ENCODE measurements around the gene CFHR5.

The CFHR5 gene

DNA sequence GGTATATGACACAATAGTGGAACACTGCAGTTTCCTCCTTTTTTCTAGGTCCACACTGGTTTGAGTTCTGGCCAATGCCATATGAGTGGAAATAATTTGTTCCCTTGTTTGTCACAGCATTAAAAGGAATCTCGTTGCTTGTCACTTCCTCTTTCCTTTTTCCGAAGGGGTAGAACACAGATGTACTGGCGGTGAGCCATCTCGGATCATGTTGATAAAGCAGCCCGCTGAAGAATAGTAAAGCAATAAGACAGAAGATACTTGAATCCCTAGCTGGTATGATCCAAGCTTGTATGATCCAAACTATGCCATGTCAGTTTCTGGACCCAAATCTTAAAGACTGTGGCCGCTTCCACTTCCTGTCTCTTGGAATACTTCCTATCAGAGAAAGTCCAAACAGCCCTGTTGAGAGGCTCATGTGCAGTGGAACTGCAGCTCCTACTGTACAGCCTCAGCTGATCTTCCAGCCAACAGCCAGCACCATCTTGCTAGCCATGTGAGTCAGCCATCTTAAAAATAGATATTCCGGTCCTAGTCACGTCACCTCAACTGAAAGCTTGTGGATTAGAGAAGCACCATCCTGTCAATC, 40.3 kb downstream of the CFHR5 start:
- TF ChIP-seq ZNF292 (tag by site-specific recombination; IDR thresholded peaks at IDR 0.05; ENCODE audit: borderline replicate concordance, low read depth) (no peak), ZNF341 (tag by site-specific recombination; IDR thresholded peaks at IDR 0.05; ENCODE audit: low read depth) (no peak), ZNF785 (tag by site-specific recombination; IDR thresholded peaks at IDR 0.05) (no peak), ZNF37A (tag by site-specific recombination; IDR thresholded peaks at IDR 0.05) (no peak), ZNF521 (tag by site-specific recombination; IDR thresholded peaks at IDR 0.05) (no peak), ZXDB (tag by site-specific recombination; IDR thresholded peaks at IDR 0.05) (no peak), ZSCAN23 (tag by site-specific recombination; IDR thresholded peaks at IDR 0.05) (no peak)
- TF ChIP-seq, protein P1, sequence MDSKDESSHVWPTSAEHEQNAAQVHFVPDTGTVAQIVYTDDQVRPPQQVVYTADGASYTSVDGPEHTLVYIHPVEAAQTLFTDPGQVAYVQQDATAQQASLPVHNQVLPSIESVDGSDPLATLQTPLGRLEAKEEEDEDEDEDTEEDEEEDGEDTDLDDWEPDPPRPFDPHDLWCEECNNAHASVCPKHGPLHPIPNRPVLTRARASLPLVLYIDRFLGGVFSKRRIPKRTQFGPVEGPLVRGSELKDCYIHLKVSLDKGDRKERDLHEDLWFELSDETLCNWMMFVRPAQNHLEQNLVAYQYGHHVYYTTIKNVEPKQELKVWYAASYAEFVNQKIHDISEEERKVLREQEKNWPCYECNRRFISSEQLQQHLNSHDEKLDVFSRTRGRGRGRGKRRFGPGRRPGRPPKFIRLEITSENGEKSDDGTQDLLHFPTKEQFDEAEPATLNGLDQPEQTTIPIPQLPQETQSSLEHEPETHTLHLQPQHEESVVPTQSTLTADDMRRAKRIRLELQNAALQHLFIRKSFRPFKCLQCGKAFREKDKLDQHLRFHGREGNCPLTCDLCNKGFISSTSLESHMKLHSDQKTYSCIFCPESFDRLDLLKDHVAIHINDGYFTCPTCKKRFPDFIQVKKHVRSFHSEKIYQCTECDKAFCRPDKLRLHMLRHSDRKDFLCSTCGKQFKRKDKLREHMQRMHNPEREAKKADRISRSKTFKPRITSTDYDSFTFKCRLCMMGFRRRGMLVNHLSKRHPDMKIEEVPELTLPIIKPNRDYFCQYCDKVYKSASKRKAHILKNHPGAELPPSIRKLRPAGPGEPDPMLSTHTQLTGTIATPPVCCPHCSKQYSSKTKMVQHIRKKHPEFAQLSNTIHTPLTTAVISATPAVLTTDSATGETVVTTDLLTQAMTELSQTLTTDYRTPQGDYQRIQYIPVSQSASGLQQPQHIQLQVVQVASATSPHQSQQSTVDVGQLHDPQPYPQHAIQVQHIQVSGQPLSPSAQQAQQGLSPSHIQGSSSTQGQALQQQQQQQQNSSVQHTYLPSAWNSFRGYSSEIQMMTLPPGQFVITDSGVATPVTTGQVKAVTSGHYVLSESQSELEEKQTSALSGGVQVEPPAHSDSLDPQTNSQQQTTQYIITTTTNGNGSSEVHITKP (tag by site-specific recombination; IDR thresholded peaks at IDR 0.05): no peak
- TF ChIP-seq, protein P2, sequence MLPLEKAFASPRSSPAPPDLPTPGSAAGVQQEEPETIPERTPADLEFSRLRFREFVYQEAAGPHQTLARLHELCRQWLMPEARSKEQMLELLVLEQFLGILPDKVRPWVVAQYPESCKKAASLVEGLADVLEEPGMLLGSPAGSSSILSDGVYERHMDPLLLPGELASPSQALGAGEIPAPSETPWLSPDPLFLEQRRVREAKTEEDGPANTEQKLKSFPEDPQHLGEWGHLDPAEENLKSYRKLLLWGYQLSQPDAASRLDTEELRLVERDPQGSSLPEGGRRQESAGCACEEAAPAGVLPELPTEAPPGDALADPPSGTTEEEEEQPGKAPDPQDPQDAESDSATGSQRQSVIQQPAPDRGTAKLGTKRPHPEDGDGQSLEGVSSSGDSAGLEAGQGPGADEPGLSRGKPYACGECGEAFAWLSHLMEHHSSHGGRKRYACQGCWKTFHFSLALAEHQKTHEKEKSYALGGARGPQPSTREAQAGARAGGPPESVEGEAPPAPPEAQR (tag by site-specific recombination; IDR thresholded peaks at IDR 0.05): no peak
- TF ChIP-seq, protein P3, sequence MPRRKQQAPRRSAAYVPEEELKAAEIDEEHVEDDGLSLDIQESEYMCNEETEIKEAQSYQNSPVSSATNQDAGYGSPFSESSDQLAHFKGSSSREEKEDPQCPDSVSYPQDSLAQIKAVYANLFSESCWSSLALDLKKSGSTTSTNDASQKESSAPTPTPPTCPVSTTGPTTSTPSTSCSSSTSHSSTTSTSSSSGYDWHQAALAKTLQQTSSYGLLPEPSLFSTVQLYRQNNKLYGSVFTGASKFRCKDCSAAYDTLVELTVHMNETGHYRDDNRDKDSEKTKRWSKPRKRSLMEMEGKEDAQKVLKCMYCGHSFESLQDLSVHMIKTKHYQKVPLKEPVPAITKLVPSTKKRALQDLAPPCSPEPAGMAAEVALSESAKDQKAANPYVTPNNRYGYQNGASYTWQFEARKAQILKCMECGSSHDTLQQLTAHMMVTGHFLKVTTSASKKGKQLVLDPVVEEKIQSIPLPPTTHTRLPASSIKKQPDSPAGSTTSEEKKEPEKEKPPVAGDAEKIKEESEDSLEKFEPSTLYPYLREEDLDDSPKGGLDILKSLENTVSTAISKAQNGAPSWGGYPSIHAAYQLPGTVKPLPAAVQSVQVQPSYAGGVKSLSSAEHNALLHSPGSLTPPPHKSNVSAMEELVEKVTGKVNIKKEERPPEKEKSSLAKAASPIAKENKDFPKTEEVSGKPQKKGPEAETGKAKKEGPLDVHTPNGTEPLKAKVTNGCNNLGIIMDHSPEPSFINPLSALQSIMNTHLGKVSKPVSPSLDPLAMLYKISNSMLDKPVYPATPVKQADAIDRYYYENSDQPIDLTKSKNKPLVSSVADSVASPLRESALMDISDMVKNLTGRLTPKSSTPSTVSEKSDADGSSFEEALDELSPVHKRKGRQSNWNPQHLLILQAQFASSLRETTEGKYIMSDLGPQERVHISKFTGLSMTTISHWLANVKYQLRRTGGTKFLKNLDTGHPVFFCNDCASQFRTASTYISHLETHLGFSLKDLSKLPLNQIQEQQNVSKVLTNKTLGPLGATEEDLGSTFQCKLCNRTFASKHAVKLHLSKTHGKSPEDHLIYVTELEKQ (tag by site-specific recombination; IDR thresholded peaks at IDR 0.05; ENCODE audit: borderline replicate concordance): no peak
- TF ChIP-seq, protein P4, sequence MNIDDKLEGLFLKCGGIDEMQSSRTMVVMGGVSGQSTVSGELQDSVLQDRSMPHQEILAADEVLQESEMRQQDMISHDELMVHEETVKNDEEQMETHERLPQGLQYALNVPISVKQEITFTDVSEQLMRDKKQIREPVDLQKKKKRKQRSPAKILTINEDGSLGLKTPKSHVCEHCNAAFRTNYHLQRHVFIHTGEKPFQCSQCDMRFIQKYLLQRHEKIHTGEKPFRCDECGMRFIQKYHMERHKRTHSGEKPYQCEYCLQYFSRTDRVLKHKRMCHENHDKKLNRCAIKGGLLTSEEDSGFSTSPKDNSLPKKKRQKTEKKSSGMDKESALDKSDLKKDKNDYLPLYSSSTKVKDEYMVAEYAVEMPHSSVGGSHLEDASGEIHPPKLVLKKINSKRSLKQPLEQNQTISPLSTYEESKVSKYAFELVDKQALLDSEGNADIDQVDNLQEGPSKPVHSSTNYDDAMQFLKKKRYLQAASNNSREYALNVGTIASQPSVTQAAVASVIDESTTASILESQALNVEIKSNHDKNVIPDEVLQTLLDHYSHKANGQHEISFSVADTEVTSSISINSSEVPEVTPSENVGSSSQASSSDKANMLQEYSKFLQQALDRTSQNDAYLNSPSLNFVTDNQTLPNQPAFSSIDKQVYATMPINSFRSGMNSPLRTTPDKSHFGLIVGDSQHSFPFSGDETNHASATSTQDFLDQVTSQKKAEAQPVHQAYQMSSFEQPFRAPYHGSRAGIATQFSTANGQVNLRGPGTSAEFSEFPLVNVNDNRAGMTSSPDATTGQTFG (tag by site-specific recombination; IDR thresholded peaks at IDR 0.05; ENCODE audit: borderline replicate concordance): no peak
- TF ChIP-seq, protein P5, sequence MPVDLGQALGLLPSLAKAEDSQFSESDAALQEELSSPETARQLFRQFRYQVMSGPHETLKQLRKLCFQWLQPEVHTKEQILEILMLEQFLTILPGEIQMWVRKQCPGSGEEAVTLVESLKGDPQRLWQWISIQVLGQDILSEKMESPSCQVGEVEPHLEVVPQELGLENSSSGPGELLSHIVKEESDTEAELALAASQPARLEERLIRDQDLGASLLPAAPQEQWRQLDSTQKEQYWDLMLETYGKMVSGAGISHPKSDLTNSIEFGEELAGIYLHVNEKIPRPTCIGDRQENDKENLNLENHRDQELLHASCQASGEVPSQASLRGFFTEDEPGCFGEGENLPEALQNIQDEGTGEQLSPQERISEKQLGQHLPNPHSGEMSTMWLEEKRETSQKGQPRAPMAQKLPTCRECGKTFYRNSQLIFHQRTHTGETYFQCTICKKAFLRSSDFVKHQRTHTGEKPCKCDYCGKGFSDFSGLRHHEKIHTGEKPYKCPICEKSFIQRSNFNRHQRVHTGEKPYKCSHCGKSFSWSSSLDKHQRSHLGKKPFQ (tag by site-specific recombination; IDR thresholded peaks at IDR 0.05): no peak
- TF ChIP-seq, protein P6, sequence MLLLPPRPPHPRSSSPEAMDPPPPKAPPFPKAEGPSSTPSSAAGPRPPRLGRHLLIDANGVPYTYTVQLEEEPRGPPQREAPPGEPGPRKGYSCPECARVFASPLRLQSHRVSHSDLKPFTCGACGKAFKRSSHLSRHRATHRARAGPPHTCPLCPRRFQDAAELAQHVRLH (tag by site-specific recombination; IDR thresholded peaks at IDR 0.05): no peak
- ChIA-PET CTCF (interaction anchor here (0.6 to 0.7 kb wide), 2 partner anchors 57 to 614 kb away, joined by 3 read pairs; no protein-coding TSS in a partner anchor), POLR2A (no interaction called here)
- Histone ChIP-seq H3K36me3 (ENCODE audit: control insufficient read depth in 2 of 2, insufficient read depth in 1 of 2, low read length in 2 of 2) (no peaks in the 10 kb centered on the region), H3K4me3 (ENCODE audit: low read depth, low read length) (no peak overlapping the region), H3K4me1 (ENCODE audit: control insufficient read depth, insufficient read depth, low read length) (no peaks in the 10 kb centered on the region), H3K9me3 (ENCODE audit: control insufficient read depth, insufficient read depth, low read depth, low read length) (no peaks in the 10 kb centered on the region), H3K27ac (ENCODE audit: extremely low read depth, low read depth, low read length) (no peak overlapping the region)

Data from HEK293 (cell line).